ENCODE measurements around the gene CFAP99.

CFAP99 gene

GRCh38 chr4:2432004-2432403 lies 13.2 kb downstream of the CFAP99 start:
- no peak for TF ChIP-seq JUND (IDR thresholded peaks at IDR 0.05; ENCODE audit: low read depth)
- in situ Hi-C loops (cut with HindIII; ENCODE audit: low pct_unique_long_range_greater_than_20kb, low sequenced_read_pairs) = no loop called here
- DNase-seq (ENCODE audit: low read depth in 1 of 2, low spot score in 1 of 2) = no peak

GRCh38 chr4:2432991-2433530 lies 14.3 kb downstream of the CFAP99 start:
- no peak for DNase-seq (ENCODE audit: low read depth in 1 of 2, low spot score in 1 of 2)
- no peak for TF ChIP-seq JUND (IDR thresholded peaks at IDR 0.05; ENCODE audit: low read depth)
- in situ Hi-C loops (cut with HindIII; ENCODE audit: low pct_unique_long_range_greater_than_20kb, low sequenced_read_pairs) = no loop called here

GRCh38 chr4:2433609-2434350 lies 15.0 kb downstream of the CFAP99 start:
- no peak for DNase-seq (ENCODE audit: low read depth in 1 of 2, low spot score in 1 of 2)
- no peak for TF ChIP-seq JUND (IDR thresholded peaks at IDR 0.05; ENCODE audit: low read depth)
- in situ Hi-C loops (cut with HindIII; ENCODE audit: low pct_unique_long_range_greater_than_20kb, low sequenced_read_pairs) = no loop called here

GRCh38 chr4:2434420-2434819 lies 15.7 kb downstream of the CFAP99 start:
- in situ Hi-C loops (cut with HindIII; ENCODE audit: low pct_unique_long_range_greater_than_20kb, low sequenced_read_pairs) = no loop called here
- no peak for TF ChIP-seq JUND (IDR thresholded peaks at IDR 0.05; ENCODE audit: low read depth)
- no peak for DNase-seq (ENCODE audit: low read depth in 1 of 2, low spot score in 1 of 2)

- TF ChIP-seq JUND (IDR thresholded peaks at IDR 0.05; ENCODE audit: low read depth) = no peak
- DNase-seq (ENCODE audit: low read depth in 1 of 2, low spot score in 1 of 2) = peak in 1 of 2 experiments; percentile 47
- in situ Hi-C loops (cut with HindIII; ENCODE audit: low pct_unique_long_range_greater_than_20kb, low sequenced_read_pairs) = no loop called here
Measured at GRCh38 chr4:2436301-2436700, 17.5 kb downstream of the CFAP99 start.

GRCh38 chr4:2436761-2437474 lies 18.2 kb downstream of the CFAP99 start:
- no peak for DNase-seq (ENCODE audit: low read depth in 1 of 2, low spot score in 1 of 2)
- no peak for TF ChIP-seq JUND (IDR thresholded peaks at IDR 0.05; ENCODE audit: low read depth)
- in situ Hi-C loops (cut with HindIII; ENCODE audit: low pct_unique_long_range_greater_than_20kb, low sequenced_read_pairs) = no loop called here

- TF ChIP-seq JUND (IDR thresholded peaks at IDR 0.05; ENCODE audit: low read depth) = no peak
- no peak for DNase-seq (ENCODE audit: low read depth in 1 of 2, low spot score in 1 of 2)
- in situ Hi-C loops (cut with HindIII; ENCODE audit: low pct_unique_long_range_greater_than_20kb, low sequenced_read_pairs) = no loop called here
Measured at GRCh38 chr4:2437475-2438215, 18.9 kb downstream of the CFAP99 start.

- no peak for DNase-seq (ENCODE audit: low read depth in 1 of 2, low spot score in 1 of 2)
- in situ Hi-C loops (cut with HindIII; ENCODE audit: low pct_unique_long_range_greater_than_20kb, low sequenced_read_pairs) = no loop called here
- no peak for TF ChIP-seq JUND (IDR thresholded peaks at IDR 0.05; ENCODE audit: low read depth)
Measured at GRCh38 chr4:2438822-2439718, 20.3 kb downstream of the CFAP99 start.

- no peak for TF ChIP-seq JUND (IDR thresholded peaks at IDR 0.05; ENCODE audit: low read depth)
- in situ Hi-C loops (cut with HindIII; ENCODE audit: low pct_unique_long_range_greater_than_20kb, low sequenced_read_pairs) = no loop called here
- DNase-seq (ENCODE audit: low read depth in 1 of 2, low spot score in 1 of 2) = peak in 1 of 2 experiments; percentile 68
Measured at GRCh38 chr4:2441393-2442174, 22.8 kb downstream of the CFAP99 start.

- in situ Hi-C loops (cut with HindIII; ENCODE audit: low pct_unique_long_range_greater_than_20kb, low sequenced_read_pairs) = no loop called here
- DNase-seq (ENCODE audit: low read depth in 1 of 2, low spot score in 1 of 2) = no peak
- TF ChIP-seq JUND (IDR thresholded peaks at IDR 0.05; ENCODE audit: low read depth) = no peak
Measured at GRCh38 chr4:2442175-2442993, 23.6 kb downstream of the CFAP99 start.

Data from T47D (cell line).